ENCODE measurements around the gene ADAM30.

Gene ADAM30

DNA sequence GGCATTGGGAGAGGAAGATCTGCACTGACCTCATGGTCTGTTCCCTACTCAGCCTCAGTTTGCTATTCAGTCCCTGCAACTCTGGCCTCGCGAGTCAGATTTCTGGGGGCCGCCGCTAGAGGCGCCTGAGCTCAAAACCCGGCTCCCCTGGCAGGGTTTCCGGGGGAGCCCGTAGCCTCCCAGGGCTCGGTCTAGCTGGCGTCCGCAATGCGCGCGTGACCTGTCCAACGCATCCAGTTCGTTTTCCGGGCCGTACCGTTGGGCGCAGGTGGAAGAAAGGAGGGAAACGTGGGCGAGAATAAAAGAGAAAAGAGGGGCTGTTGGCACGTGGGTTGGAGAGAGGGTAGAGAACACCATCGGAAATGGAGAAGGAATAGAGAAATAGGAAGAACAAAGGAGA, at the start of gene ADAM30:
TSS of gene ADAM30 (minus strand) at position 213 of the 400 bp plus-strand sequence. CDS start at position 34, 179 bp downstream.
- no peak for DNase-seq (ENCODE audit: low read depth in 3 of 3)

DNA sequence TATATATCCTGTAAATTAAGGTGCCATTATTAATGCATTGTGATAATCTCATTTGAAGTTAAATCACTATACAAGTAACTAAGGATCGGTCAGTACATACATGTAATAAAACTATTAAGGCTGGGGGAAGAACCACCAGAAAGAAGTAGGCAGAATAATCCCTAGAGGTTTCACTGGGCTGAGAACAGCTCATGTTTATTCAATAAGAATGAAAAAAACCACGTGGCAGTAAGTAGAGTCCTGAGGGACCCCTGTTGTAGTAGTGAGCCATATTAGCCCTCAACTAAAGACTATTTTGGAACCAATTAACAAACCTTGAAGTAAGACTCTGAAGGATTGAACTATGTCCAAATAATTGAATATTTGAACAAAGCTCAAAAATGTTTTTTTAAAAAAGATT, 46.9 kb upstream of the ADAM30 start:
- DNase-seq (ENCODE audit: low read depth in 3 of 3), result no peak

DNA sequence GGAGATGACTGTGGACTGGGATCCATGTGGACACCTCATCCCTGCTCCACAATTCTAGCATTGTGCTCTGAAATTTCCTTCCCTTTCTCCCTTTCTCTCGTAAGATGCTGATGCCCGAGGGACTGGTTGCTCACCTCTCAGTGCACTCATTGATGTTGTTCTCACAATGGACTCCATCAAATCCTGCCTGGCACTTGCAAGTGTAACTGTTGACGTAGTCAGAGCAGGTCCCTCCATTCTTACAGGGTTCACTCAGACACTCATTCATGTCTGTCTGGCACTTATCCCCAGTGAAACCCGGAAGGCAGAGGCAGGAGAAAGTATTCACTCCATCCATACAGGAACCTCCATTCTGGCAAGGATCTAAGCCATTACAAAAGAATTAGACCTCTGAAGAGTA, 45.1 kb upstream of the ADAM30 start:
- DNase-seq (ENCODE audit: low read depth in 3 of 3), result no peak

DNA sequence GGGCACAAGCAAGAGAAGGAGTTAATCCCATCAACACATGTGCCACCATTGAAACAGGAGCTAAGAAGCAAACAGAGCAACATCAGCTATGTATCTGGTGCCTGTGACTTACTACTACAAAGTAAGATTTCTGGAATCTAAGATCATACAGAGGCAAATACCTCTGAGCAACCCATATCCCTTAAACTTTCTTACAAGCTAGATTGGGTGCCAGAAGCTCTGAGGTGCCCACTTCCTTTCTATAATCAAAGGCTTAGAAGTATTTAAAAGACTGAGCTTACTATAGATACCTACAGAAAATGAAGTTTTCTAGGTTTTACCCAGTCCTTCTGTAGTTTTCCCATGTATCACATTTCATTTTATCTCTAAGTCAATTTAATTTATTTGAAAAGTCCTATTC, 44.4 kb upstream of the ADAM30 start:
- no peak for DNase-seq (ENCODE audit: low read depth in 3 of 3)

DNA sequence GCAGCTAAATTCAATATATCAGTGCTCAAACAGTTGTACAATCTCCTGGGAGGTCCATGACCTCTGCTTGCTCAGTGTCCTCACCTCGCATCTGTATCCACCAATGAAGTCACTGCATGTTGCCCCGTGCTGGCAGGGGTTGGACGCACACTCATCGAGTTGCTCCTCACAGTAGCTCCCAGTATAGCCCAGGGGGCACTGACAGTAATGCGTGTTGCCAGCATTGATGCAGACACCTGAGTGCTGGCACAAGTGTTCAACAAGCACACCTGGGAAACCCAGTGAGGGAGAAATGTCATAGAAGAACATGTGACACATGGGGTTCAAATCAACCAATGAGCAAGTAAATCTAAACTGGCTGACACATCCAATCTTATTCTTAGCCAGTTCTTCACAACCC, 40.9 kb upstream of the ADAM30 start:
- DNase-seq (ENCODE audit: low read depth in 3 of 3), result no peak

DNA sequence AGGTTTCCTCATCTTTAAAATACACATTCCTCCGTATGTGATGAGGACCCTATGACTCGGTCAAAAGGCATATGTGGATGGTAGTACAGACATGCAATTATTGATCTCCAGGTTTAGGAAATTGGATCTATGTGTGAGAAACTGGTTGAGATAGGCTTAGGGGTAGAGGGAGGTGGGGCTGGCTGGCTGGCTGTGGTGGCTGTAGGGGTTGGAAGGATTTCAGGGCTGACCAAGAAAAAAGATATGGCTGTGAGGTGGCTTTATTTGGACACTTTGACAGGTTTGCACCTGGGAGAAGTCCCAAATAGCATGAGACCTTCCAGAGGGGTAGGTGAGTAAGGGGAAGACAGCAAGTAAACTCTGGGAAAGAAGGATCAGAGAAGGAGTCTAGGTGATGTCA, 39.6 kb upstream of the ADAM30 start:
- no peak for DNase-seq (ENCODE audit: low read depth in 3 of 3)

DNA sequence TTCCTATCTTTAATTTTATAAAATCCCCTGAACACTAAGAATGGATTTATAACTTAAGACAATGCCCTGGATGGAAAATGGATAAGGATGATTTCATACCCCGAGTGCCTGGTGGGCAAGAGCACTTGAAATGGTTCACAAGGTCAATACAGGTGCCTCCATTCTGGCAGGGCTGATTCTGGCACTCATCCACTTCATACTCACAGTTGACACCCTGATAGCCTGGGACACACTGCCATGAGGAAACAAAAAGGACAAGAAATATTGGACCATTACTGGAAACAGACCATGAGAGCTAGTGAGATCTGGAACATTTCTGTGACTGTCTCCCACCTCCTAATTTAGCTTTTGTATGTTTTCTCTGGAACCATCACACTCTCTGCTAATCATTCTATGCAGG, 39.1 kb upstream of the ADAM30 start:
- DNase-seq (ENCODE audit: low read depth in 3 of 3), result no peak

DNA sequence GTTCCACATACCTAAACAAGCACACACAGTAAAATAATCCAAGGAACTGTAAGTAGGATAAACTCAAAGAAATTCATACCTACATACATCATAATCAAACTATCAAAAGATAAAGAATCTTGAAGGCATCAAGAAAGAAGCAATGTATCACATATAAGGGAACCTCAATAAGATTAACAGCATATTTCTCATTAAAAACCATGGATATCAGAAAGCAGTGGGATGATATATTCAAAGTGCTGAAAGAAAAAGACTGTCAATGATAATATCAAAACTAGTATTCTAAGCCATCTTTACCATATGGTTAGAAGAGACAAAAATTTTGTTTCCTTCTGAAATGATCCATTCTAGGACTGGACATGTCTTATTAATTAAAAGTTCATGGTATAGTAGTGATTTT, 37.1 kb upstream of the ADAM30 start:
- DNase-seq (ENCODE audit: low read depth in 3 of 3), result no peak

DNA sequence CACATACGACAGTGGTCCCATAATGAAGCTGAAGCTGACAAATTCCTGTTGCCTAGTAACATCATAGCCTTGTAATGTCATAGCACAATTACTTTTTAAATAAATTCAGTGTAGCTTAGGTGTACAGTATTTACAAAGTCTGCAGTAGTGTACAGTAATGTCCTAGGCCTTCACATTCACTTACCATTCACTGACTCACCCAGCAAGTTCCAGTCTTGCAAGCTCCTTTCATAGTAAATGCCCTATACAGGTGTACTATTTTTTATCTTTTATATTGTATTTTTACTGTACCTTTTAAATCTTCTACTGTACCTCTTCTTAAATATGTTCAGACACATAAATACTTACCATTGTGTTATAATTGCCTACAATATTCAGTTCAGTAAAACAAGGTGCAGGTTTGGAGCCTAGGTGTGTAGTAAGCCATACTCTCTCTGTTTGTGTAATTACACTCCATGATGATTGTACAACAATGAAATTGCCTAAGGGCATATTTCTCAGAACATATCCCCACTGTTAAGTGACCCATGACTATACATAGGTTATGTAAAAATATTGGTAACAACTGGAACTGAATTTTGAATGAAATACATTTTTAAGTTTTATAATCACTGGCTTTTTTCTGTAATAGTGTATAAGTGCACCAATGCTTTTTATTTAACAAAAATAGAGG, 33.5 kb upstream of the ADAM30 start:
- no peak for DNase-seq (ENCODE audit: low read depth in 3 of 3)

DNA sequence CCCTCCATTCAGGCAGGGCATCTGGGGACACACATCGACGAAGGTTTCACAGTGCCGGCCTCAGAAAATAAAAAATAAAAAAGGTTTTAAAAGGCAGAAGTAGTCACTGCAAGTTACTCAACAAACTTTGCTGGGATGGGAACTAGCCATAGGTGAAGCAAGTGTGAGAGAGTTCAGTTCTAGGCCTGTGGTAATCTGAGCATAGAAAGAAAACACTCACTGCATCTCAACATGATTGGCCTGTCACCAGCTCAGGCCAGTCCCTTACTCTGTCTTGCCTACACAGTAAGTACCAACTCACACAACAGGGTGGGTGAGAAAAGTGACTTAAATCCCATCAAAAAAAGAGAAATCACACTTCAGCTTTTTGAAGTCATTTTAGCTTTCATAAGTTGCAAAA, 30.2 kb upstream of the ADAM30 start:
- DNase-seq (ENCODE audit: low read depth in 3 of 3), result no peak

DNA sequence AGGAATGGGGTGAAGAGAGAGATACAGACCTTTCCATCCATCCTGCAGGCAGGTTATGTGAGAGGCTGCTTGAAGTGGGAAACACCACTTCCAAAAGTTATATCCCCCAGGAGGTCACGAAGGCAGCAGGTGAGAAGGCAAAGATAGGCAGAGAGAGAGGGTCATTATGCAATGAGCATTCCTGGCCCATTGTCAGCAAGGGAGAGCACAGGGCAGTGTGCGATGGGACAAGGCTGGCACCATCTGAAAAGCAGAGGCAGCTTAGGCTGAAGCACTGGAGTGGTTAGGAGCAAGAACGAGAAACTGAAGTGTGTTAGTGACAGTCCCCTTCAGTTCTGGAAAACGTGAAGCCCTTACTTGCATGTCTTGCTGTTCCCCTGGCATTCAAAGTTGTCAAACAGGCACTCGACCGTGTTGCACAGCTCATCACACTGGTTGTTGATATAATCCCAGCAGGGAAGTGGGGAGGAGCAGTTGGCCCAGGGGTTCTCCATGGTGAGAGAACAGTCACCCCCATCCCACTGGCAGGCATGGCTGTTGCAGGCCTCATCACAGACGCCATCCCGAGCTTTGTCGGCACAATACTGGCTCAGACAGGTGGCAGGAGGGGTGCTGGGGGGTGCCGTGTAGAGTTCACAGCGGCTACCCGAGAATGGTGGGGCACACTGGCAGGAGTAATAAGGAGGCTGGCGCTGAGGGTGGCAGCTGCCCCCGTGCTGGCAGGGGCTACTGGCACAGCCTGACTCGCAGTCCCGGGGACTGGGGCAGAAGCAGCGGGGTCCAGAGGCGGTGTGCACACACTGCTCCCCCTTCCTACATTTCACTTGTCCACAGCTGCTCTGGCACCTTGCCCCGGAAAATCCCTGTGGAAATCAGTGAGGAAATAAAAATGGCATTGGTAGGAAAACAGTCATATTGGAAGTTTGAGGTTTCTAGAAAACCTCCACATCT, 28.9 kb upstream of the ADAM30 start:
- no peak for DNase-seq (ENCODE audit: low read depth in 3 of 3)

DNA sequence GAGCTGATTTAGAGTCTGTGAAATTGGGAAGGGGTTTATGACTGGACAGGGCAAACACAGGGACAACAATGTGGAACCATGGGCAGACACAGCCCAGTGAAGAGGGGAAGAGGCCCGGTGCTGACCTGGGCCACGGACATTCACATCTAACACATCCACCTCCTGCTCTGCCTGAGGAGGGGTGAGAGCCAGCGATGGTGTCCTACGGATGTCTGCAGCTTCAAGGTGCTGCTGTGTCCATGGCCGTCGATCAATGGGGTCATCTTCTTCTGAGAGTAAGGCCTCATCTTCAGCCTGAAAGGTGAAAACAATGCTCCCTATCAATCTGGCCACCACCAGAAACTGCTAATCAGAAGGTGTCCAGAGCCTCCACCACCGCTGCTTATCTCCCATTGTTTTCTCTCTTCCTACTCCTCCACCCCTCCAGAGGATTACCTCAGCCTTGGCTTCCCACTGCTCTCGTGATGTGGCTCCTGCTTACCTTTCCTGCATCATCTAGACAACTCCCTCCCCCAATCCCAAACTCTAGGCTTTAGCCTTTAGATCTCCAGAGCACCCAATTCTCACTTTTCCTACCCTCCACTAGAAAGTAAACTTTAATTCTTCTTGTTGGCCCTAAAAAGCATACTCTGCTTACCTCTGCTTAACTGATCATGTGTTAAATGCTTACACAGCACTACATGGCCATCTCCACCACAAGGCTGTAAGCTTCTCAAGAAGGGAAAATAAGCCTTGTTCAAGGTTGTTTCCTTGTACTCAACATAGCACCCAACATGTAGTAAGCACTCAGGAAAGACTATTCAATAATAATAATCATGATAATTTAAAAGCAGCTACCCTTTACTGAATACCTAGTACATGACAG, 24.0 kb upstream of the ADAM30 start:
- DNase-seq (ENCODE audit: low read depth in 3 of 3), result no peak

DNA sequence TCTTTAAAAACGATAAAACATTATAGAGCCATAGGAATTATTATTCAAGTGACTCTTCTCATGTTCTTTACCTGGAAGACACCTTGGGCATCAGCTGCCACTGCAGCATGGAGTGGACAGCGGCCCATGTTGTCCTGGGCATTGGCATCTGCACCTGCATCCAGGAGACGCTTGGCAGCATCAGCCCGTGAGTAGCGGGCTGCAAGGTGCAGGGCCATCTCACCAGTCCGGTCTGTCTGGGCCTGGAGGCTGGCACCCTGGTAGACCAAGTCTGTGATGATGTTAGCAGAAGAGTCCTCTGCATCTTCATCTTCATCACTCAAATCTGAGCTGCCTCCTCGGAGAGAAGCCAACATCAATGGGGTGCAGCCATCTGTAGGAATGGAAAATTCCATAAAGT, 22.9 kb upstream of the ADAM30 start:
- DNase-seq (ENCODE audit: low read depth in 3 of 3), result no peak

DNA sequence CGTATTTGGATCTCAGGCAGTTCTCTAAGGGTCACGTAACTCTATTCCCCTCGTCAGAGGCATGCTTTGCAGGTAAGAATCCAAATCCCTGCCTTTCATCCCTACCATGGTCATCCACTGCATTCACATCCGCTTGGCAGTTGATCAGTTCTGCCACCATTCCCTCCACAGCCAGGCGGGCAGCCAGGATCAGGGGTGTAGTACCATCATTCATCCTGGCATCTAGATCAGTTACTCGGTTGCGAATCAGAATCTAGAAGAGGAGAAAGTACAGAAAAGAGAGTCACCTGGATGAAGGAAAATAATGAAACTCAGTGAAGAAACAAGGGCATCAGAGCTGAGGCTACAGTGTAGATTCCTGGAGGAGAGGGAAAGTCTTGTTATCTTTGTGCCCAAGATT, 22.0 kb upstream of the ADAM30 start:
- no peak for DNase-seq (ENCODE audit: low read depth in 3 of 3)

DNA sequence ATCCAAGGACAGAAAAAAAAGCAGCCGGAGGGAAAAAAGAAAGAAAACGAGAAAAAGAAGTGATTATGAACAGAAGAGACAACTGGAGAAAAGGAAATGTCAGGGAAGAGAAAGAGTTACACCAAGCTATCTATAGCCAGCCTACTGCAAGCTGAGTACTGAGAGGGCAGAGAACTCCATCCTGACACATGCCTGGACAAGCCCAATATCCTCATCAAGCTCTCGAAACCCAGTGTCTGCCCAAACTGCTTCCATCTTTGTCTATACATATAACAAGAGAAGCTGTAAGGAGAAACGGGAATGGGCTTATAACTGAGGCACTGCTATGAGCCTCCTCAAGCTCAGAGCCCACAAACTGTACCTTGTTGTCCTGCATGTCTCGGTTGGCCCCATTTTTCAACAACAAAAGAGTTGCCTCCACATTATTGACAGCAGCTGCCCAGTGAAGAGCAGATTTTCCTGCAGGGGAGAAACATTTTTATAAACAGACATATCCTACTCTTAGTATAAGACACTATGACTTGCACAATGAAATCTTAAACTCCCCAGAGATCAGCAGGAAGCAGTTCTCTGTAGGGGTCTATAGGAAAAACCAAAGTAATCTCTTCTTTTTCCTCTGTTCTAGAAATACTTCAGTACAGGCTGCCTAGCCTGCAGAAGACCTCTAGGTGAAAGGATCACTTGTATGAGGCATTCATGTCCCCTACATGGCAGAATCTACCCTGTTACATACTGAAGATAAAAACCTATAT, 21.2 kb upstream of the ADAM30 start:
- no peak for DNase-seq (ENCODE audit: low read depth in 3 of 3)

DNA sequence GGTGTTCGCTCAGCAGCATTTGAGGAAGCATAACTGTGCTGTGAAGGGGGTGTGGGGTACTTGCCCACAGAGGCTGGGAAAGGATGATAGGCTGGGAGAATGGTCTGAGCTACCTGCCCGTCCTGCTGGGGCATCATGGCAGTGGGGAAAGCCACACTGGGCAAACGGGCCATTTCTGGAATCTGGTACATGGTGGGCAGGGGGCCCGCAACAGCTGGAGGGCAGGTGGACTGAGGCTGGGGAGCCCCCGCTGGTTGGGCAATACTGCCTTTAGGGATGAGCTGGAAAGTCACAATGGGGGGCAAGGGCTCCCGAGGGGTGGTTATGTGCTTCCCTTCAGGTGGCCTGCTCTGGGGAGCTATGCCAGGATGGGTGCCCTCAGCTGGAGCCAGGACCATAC, 19.2 kb upstream of the ADAM30 start:
- DNase-seq (ENCODE audit: low read depth in 3 of 3), result no peak

DNA sequence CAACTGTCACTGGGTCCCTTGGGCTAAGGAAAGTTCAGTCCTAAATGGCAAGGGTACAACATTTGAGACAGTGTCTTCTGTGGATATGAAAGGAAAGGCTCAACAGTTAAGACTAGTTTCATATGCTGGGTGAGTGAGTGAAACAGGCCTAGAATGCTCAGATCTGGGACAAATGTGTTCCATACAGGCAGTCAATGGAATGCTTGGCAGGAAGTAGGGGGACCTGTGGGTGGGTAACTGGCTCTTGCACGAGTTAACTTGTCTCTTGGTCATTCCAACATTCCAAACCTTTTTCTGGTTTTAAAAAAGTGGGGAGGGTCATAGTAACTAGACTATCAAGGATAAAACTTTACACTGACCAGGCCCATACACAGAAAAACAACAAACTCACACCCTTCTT, 17.8 kb upstream of the ADAM30 start:
- DNase-seq (ENCODE audit: low read depth in 3 of 3), result no peak

DNA sequence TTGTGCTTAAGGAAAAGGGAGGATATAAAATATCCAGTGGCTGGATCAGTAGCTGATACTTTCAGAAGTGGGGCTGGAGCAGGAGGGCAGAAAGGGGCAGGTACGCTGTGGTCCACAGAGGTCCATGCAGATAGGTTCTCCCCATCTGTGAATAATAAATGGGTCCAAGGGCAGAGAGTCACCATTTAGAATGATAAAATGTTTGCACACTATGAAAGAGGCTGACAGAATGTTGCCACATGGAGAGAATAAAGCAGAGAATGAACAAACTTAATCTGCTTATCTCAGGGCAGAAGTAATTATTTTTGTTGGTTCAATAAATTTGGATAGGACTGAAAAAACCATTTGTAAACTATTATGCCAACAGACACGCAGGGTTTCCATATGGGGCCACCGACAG, 16.6 kb upstream of the ADAM30 start:
- no peak for DNase-seq (ENCODE audit: low read depth in 3 of 3)

DNA sequence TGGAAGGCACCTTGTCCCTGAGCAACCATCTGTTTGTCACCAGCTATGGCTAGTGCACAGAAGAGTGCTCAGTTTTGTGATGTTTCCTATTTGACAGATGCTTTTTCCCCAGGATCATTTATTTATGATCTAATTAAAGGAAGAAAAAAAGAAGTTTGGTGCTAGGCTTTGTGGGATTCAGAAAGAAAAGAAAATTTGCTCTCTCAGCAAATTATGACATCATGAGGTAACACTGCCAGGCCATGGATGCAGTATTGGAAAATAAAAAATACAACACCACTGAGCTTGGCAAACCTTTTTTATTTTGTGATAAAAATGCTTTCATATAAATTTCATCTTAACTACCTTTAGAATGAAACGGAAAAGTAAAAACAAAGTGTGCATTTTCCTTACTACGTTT, 15.5 kb upstream of the ADAM30 start:
- no peak for DNase-seq (ENCODE audit: low read depth in 3 of 3)

DNA sequence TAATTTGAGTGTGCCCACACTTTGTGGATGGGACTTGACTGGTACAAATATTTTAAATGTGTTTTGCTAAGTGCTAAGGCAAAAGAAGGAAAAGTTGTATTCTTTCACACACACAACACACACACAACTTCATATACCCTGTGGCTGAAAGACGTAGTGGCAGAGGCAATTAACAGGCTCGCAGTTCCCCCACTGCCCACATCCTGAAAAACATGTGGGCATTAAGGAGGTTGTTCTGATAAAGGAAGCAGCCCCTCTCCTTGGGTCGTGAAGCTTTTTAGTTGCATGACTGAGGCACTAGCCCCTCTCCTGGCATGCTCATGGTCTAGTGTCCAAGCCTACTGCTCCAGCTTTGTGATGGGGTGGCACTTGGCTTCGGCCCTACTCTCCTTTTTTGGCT, 14.3 kb upstream of the ADAM30 start:
- no peak for DNase-seq (ENCODE audit: low read depth in 3 of 3)

DNA sequence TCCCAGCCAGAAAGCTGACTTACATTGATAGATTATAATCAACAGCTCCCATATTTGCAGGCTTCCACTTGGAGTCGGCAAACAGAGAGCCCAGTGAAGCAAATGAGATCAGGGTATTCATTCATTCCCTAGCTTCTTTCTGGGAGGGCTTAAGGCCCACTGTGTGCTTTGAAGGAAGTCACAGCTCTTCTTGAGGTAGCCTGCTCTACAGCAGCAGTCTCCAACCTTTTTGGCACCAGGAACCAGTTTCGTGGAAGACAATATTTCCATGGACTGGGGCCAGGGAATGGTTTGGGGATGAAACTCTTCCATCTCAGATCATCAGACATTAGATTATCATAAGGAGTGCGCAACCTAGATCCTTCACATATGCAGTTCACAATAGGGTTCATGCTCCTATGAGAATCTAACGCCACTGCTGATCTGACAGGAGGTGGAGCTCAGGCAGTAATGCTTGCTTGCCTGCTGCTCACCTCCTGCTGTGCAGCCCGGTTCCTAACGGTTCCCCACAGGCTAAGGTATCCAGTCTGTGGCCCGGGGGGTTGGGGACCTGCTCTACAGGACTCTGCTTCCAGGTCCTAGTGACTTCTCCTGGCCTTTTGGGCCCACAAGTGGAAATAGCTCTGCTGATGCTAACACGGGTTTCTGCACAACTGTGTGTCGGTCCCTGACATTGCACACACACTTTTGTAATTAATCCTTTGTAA, 13.7 kb upstream of the ADAM30 start:
- DNase-seq (ENCODE audit: low read depth in 3 of 3), result no peak
